K562 (cell line): ENCODE measurements around the gene MYH6. TPM values are rescaled to one million over a fixed set of nuclear protein-coding genes. Genes with fewer than 3 reads are reported as not detected.

Source experiments
- ATAC-seq: fragments of 200-7000 bp; cut with Tn5 transposase; 3 replicates; pipeline ENCODE4 v1.9.1; 2020; ENCODE audit warnings: moderate library complexity
- BruUV-seq: library from RNA; stranded (reverse); fragments of 400-500 nt; replicated peaks from 2 replicates; lab custom pipeline; 2021; lab: Mats Ljungman, UMichigan
- CTCF ChIA-PET: fragments of 300-600 bp; formaldehyde crosslinking; extraction: SDS; loops from one replicate; lab custom pipeline; 2021; ENCODE audit warnings: low intra/inter-chr PET ratio; lab: Yijun Ruan, JAX
- POLR2A ChIA-PET: fragments of 300-600, 350-650 bp; sonication (Branson Sonifier 250); formaldehyde crosslinking; extraction: SDS; loops from one replicate; lab custom pipeline; 2021; ENCODE audit warnings: antibody characterized with exemption, inconsistent platforms; lab: Yijun Ruan, JAX
- DNase-seq, 4 experiments: peaks; one replicate each; pipeline versions ENCODE4 v3.0.0 to v3.0.0-alpha.2; 2011 to 2018; ENCODE audit warnings: low spot score in 3 of 4, mixed read lengths in 3 of 4; ENCODE audit errors: extremely low read depth in 1 of 4
- FAIRE-seq: peaks from 2 replicates; lab custom pipeline; 2011; peaks lifted over from hg19 to GRCh38; lab: Jason Lieb, UNC
- H2AFZ ChIP-seq: 2 replicates; pipeline ENCODE4 v1.6.0; 2011; ENCODE audit warnings: low read depth, low read length, control low read depth, inconsistent platforms
- H3K27ac ChIP-seq: fragments of 200-600 bp; 3 replicates; pipeline ENCODE4 v1.8.0; 2011; ENCODE audit warnings: low read depth, mild to moderate bottlenecking, control low read depth, inconsistent platforms, low read length, moderate library complexity, mixed read lengths; ENCODE audit errors: extremely low read depth
- H3K27me3 ChIP-seq, 2 experiments: fragments of 300-600 bp in 1 of 2; 2 replicates in 1 of 2; 3 replicates in 1 of 2; pipeline versions ENCODE4 v1.6.0 to v1.8.0; 2011; ENCODE audit warnings: inconsistent platforms in 2 of 2, low read length in 2 of 2, mild to moderate bottlenecking in 1 of 2, mixed read lengths in 1 of 2, moderate library complexity in 1 of 2; ENCODE audit not compliant: control insufficient read depth in 2 of 2, insufficient read depth in 2 of 2
- H3K36me3 ChIP-seq: fragments of 300-600 bp; 3 replicates; pipeline ENCODE4 v1.8.0; 2011; ENCODE audit warnings: mild to moderate bottlenecking, low read length, inconsistent platforms; ENCODE audit not compliant: control insufficient read depth, insufficient read depth
- H3K4me1 ChIP-seq, 2 experiments: fragments of 200-600 bp in 1 of 2; replicated peaks in 1 of 2; 2 replicates in 1 of 2; 3 replicates in 1 of 2; pipeline versions ENCODE4 v1.5.1 to v1.8.0; 2011; ENCODE audit warnings: inconsistent platforms in 2 of 2, low read length in 2 of 2, mild to moderate bottlenecking in 1 of 2, mixed read lengths in 1 of 2, moderate library complexity in 1 of 2; ENCODE audit not compliant: control insufficient read depth in 2 of 2, insufficient read depth in 2 of 2
- H3K4me2 ChIP-seq: 2 replicates; pipeline ENCODE4 v1.6.1; 2011; ENCODE audit warnings: low read length, control low read depth, inconsistent platforms, mixed read lengths; ENCODE audit not compliant: insufficient read depth
- H3K4me3 ChIP-seq: fragments of 200-600 bp; sonication (generic), shearing (Covaris generic); 2 replicates; pipeline ENCODE4 v1.5.1; 2016; ENCODE audit warnings: control low read depth, inconsistent platforms
- H3K79me2 ChIP-seq: fragments of 200-600 bp; 3 replicates; pipeline ENCODE4 v1.8.0; 2011; ENCODE audit warnings: low read length, inconsistent platforms; ENCODE audit not compliant: control insufficient read depth, insufficient read depth
- H3K9ac ChIP-seq, 2 experiments: 2 replicates each; pipeline versions ENCODE4 v1.6.0 to v1.6.1; 2011; ENCODE audit warnings: low read depth in 2 of 2, low read length in 2 of 2, control low read depth in 1 of 2, inconsistent platforms in 1 of 2, mild to moderate bottlenecking in 1 of 2, mixed read lengths in 1 of 2; ENCODE audit not compliant: insufficient read depth in 1 of 2
- H3K9me1 ChIP-seq: one replicate; pipeline ENCODE4 v1.6.0; 2011; ENCODE audit warnings: inconsistent platforms, mild to moderate bottlenecking, low read length, moderate library complexity; ENCODE audit not compliant: control insufficient read depth, insufficient read depth
- H3K9me3 ChIP-seq: replicated peaks from 2 replicates; pipeline ENCODE4 v1.5.1; 2011; ENCODE audit warnings: low read depth, low read length, inconsistent platforms; ENCODE audit not compliant: control insufficient read depth, insufficient read depth
- H4K20me1 ChIP-seq: replicated peaks from 2 replicates; pipeline ENCODE4 v1.6.1; 2011; ENCODE audit warnings: low read length, inconsistent platforms, mixed read lengths; ENCODE audit not compliant: control insufficient read depth, insufficient read depth
- CEBPG ChIP-seq, 3 experiments: fragments of 200-800 bp in 1 of 3; sonication (Bioruptor generic) in 1 of 3; sonication (generic) in 1 of 3; formaldehyde crosslinking in 1 of 3; IDR thresholded peaks in 2 of 3; conservative IDR thresholded peaks in 1 of 3; 2 replicates each; pipeline versions ENCODE4 v1.6.1 to v1.8.0; 2016 to 2022; ENCODE audit warnings: missing compliant biosample characterization in 2 of 3, missing genetic modification characterization in 2 of 3, mild to moderate bottlenecking in 1 of 3, missing genetic modification reagents in 1 of 3
- HDGF ChIP-seq: fragments of 450-650 bp; IDR thresholded peaks from 2 replicates; pipeline ENCODE4 v1.6.1; 2016
- ILK ChIP-seq: fragments of 450-650 bp; IDR thresholded peaks from 2 replicates; pipeline ENCODE4 v1.6.1; 2016; ENCODE audit warnings: missing genetic modification characterization, low read depth, mild to moderate bottlenecking, missing compliant biosample characterization, moderate library complexity, borderline replicate concordance
- KDM4B ChIP-seq, 2 experiments: fragments of 450-650 bp in 1 of 2; sonication (generic) in 1 of 2; IDR thresholded peaks; 2 replicates each; pipeline ENCODE4 v1.6.1; 2016 to 2017; ENCODE audit warnings: borderline replicate concordance in 2 of 2, antibody characterized with exemption in 1 of 2, low read depth in 1 of 2, mild to moderate bottlenecking in 1 of 2
- LARP7 ChIP-seq: fragments of 450-650 bp; IDR thresholded peaks from 2 replicates; pipeline ENCODE4 v1.6.1; 2016
- NCOA4 ChIP-seq: fragments of 450-650 bp; IDR thresholded peaks from 2 replicates; pipeline ENCODE4 v1.6.1; 2018; ENCODE audit warnings: mild to moderate bottlenecking; ENCODE audit not compliant: partially characterized antibody
- PURB ChIP-seq: sonication (generic); formaldehyde crosslinking; IDR thresholded peaks from 2 replicates; pipeline ENCODE4 v1.9.0; 2021; ENCODE audit warnings: low read depth, mild to moderate bottlenecking, missing genetic modification reagents
- RBBP5 ChIP-seq: fragments of 200-600 bp; sonication (generic); IDR thresholded peaks from 2 replicates; pipeline ENCODE4 v1.6.1; 2012; ENCODE audit warnings: borderline replicate concordance, mild to moderate bottlenecking, low read length, control low read depth, inconsistent platforms; ENCODE audit not compliant: insufficient read depth, poor library complexity, severe bottlenecking
- SMAD2 ChIP-seq: fragments of 150-350 bp; IDR thresholded peaks from 2 replicates; pipeline ENCODE4 v1.6.1; 2014; ENCODE audit warnings: low read depth, mild to moderate bottlenecking, low read length
- TAF15 ChIP-seq: fragments of 200-400 bp; formaldehyde crosslinking; IDR thresholded peaks from 2 replicates; pipeline ENCODE4 v1.6.1; 2017; ENCODE audit warnings: mild to moderate bottlenecking, low read depth, low read length, moderate library complexity
- WGBS: fragments of 100-300 bp; shearing (Covaris generic); methylation state at CpG from one replicate; pipeline ENCODE4 v1.1.6; 2016; ENCODE audit warnings: low coverage, mixed read lengths; ENCODE audit not compliant: insufficient coverage; ENCODE audit errors: missing lambda C conversion rate; 5-methylcytosine and 5-hydroxymethylcytosine counted together
- in situ Hi-C: fragments of 300-500 bp; cut with MboI; formaldehyde crosslinking; loops from 4 replicates; pipeline ENCODE4 v1.15.0; 2018; ENCODE audit warnings: inconsistent platforms, mixed read lengths
- intact Hi-C: fragments of 100-400 bp; cut with micrococcal nuclease; formaldehyde crosslinking; loops from 2 replicates; pipeline ENCODE4 v1.14.2; 2022
- polyA plus RNA-seq, 8 experiments: library from polyadenylated mRNA; depleted of rRNA in 4 of 8; stranded (reverse) in 5 of 8; unstranded in 3 of 8; fragments of >200 nt; fragmentation: Nextera tagmentation in 2 of 8; fragmentation: Illumina TruSeq in 1 of 8; extraction: Ambion mirVana in 2 of 8; extraction: Trizol in 1 of 8; gene quantifications; 2 replicates each; pipeline versions ENCODE4 v1.2.1 to v1.2.3, GENCODE V29; 2011 to 2014; ENCODE audit warnings: inconsistent platforms in 1 of 8, missing spikeins in 1 of 8
- total RNA-seq, 7 experiments: library from RNA; depleted of rRNA in 6 of 7; stranded (reverse); fragments of >200 nt in 6 of 7; fragmentation: Illumina TruSeq in 2 of 7; extraction: Trizol in 2 of 7; gene quantifications; 2 replicates each; pipeline versions ENCODE4 v1.2.1 to v1.2.3, GENCODE V29; 2011 to 2021; ENCODE audit warnings: low replicate concordance in 1 of 7
- TF ChIP-seq, protein P1 (sequence below), 2 experiments: fragments of 450-650 bp; IDR thresholded peaks; 2 replicates each; pipeline ENCODE4 v1.6.1; 2016

Gene MYH6
- total and polyA plus RNA-seq, 9 of the 15 experiments (the other 6 are each of a cell fraction or from before 2014, with no cell fraction given) = not detected

DNA sequence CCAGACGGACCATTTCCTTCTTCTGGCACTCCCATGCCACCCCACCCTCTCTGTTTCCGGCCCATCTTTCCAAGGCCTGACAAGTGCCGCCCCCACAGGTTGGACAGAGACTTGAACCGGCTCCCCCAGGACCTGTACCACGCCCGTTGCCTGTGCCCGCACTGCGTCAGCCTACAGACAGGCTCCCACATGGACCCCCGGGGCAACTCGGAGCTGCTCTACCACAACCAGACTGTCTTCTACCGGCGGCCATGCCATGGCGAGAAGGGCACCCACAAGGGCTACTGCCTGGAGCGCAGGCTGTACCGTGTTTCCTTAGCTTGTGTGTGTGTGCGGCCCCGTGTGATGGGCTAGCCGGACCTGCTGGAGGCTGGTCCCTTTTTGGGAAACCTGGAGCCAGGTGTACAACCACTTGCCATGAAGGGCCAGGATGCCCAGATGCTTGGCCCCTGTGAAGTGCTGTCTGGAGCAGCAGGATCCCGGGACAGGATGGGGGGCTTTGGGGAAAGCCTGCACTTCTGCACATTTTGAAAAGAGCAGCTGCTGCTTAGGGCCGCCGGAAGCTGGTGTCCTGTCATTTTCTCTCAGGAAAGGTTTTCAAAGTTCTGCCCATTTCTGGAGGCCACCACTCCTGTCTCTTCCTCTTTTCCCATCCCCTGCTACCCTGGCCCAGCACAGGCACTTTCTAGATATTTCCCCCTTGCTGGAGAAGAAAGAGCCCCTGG is 32.4 kb downstream of the MYH6 start:
- TF ChIP-seq LARP7 = no peak
- TF ChIP-seq SMAD2 = no peak
- TF ChIP-seq ILK (tag) = no peak
- TF ChIP-seq HDGF = no peak
- no peak for TF ChIP-seq NCOA4
- TF ChIP-seq RBBP5 = no peak
- TF ChIP-seq, protein P1, sequence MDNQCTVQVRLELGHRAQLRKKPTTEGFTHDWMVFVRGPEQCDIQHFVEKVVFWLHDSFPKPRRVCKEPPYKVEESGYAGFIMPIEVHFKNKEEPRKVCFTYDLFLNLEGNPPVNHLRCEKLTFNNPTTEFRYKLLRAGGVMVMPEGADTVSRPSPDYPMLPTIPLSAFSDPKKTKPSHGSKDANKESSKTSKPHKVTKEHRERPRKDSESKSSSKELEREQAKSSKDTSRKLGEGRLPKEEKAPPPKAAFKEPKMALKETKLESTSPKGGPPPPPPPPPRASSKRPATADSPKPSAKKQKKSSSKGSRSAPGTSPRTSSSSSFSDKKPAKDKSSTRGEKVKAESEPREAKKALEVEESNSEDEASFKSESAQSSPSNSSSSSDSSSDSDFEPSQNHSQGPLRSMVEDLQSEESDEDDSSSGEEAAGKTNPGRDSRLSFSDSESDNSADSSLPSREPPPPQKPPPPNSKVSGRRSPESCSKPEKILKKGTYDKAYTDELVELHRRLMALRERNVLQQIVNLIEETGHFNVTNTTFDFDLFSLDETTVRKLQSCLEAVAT (IDR thresholded peaks at IDR 0.05) = no peak
- no peak for TF ChIP-seq PURB (CRISPR knock-in tag)
- TF ChIP-seq KDM4B (IDR thresholded peaks at IDR 0.05; ENCODE audit: borderline replicate concordance in 2 of 2, low read depth in 1 of 2) = no peak
- TF ChIP-seq TAF15 = no peak
- TF ChIP-seq CEBPG (CRISPR knock-in tag; IDR thresholded peaks at IDR 0.05) = no peak
- no peak for TF ChIP-seq CEBPG (tag; conservative IDR thresholded peaks at IDR 0.05 in 1 of 2, IDR thresholded peaks at IDR 0.05 in 1 of 2)
- TF ChIP-seq, all 486 proteins: peak for 0
- no peak overlapping the region for H3K27ac ChIP-seq
- H3K9me3 ChIP-seq = no peaks in the 10 kb centered on the region
- peak; percentile 58; the same call in 2 of the 3 replicates for ATAC-seq
- no peak overlapping the region for H3K4me2 ChIP-seq
- no peaks in the 10 kb centered on the region; the same call in 1 of the 2 replicates for H4K20me1 ChIP-seq
- intact Hi-C loops = no loop called here
- ChIA-PET CTCF (interaction anchor here (0.9 kb wide), 1 partner anchor 255 kb away, joined by 3 read pairs; no protein-coding TSS in a partner anchor), POLR2A (interaction anchor here (1.3 kb wide), 1 partner anchor 10 kb away, joined by 5 read pairs; no protein-coding TSS in a partner anchor)
- 27% methylated on average over 10 of the region's 21 CpGs for WGBS
- H3K9ac ChIP-seq = no peak overlapping the region
- peaks cover 2 to 49% of the 10 kb centered on the region in 2 experiments; a peak in 3 of 5 replicates for H3K27me3 ChIP-seq
- in situ Hi-C loops = no loop called here
- peak overlapping the region; percentile 24; the same call in 1 of the 2 replicates for H2AFZ ChIP-seq
- no peaks in the 10 kb centered on the region for H3K9me1 ChIP-seq
- H3K4me1 ChIP-seq = peaks cover 0 to 14% of the 10 kb centered on the region in 2 experiments; a peak in 2 of 5 replicates
- FAIRE-seq = no peak
- no peak overlapping the region for H3K4me3 ChIP-seq
- no peaks in the 10 kb centered on the region for H3K36me3 ChIP-seq
- no TSS peak for BruUV-seq
- peak in 2 of 4 experiments; percentile 7 to 19 for DNase-seq
- no peaks in the 10 kb centered on the region for H3K79me2 ChIP-seq
